AG04449 (cell line): Measurements from ENCODE around the gene ATE1.
A peak's percentile ranks its signal among the peaks of the same experiment; 100 is the strongest.

ENCODE experiments used
- CTCF ChIA-PET: fragments of 350-600 bp; formaldehyde crosslinking; extraction: SDS; loops from one replicate; lab custom pipeline; 2021; ENCODE audit warnings: antibody characterized with exemption; lab: Yijun Ruan, JAX
- POLR2A ChIA-PET: fragments of 400-600, 350-600 bp; formaldehyde crosslinking; extraction: SDS; loops from one replicate; lab custom pipeline; 2020; ENCODE audit warnings: antibody characterized with exemption, inconsistent platforms; lab: Yijun Ruan, JAX
- DNase-seq: peaks from one replicate; pipeline ENCODE4 v3.0.0-alpha.2; 2010; ENCODE audit warnings: low read depth, low spot score
- H3K4me3 ChIP-seq: 2 replicates; pipeline ENCODE4 v1.5.1; 2011; ENCODE audit warnings: low read depth, mild to moderate bottlenecking, control low read depth, low read length
- TF ChIP-seq, protein P1 (sequence below): IDR thresholded peaks from one replicate; pipeline ENCODE4 v1.5.1; 2011; ENCODE audit warnings: mild to moderate bottlenecking, moderate library complexity, low read length, control low read depth, inconsistent platforms; ENCODE audit not compliant: insufficient read depth; ENCODE audit errors: missing control alignments

The ATE1 gene

DNA sequence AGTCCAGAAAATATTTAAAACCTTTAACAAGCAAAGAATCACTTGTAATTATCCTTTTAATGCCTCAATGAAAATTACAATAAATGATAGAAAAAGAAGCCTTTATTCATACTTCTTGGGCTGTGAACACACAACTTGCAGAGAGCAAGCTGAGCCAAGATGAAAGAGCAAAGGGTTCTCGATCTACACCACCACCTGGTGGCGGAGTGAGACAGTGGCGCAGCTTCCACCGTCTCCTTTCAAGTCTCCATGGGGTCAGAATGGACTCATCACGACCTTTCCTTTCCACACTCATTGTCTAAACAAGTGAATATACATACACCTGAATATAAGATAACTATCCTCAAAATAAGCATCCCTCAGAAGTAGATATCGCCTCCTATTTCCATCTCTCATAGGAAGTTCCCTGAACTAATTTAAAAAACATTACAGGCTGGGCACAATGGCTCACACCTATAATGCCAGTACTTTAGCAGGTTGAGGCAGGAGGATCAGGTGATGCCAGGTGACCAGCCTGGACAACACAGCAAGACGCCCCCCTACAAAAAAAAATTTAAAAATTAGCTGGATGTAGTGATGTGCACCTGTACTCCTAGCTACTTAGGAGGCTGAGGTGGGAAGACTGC is 40.7 kb downstream of the ATE1 start:
- peak; percentile 24 for DNase-seq
- CTCF ChIA-PET = interaction anchor here (0.7 to 9.6 kb wide), 28 partner anchors 9 to 961 kb away, joined by 3 to 125 read pairs (median 5); no protein-coding TSS in a partner anchor
- POLR2A ChIA-PET = no interaction called here

DNA sequence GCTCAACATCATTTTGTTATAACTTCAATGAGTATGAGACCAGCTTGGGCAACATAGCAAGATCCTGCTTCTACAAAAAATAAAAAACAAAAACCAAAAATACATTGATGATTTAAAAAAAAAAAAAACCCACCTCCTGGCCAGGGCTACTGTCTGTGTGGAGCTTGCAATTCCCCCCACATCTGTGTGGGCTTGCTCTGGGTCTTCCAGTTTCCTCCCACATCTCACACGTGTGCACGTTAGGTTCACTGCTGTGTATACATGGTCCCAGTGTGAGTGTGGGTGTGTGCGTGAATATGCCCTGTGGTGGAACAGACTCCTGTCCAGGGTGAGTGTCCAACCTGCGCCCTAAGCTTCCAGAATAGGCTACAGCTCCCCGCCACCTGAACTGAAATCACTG is 41.6 kb downstream of the ATE1 start:
- CTCF ChIA-PET = interaction anchor here (0.9 to 9.6 kb wide), 24 partner anchors 8 to 960 kb away, joined by 3 to 125 read pairs (median 6); no protein-coding TSS in a partner anchor
- POLR2A ChIA-PET = no interaction called here
- no peak overlapping the region for H3K4me3 ChIP-seq
- no peak for DNase-seq
- TF ChIP-seq, protein P1, sequence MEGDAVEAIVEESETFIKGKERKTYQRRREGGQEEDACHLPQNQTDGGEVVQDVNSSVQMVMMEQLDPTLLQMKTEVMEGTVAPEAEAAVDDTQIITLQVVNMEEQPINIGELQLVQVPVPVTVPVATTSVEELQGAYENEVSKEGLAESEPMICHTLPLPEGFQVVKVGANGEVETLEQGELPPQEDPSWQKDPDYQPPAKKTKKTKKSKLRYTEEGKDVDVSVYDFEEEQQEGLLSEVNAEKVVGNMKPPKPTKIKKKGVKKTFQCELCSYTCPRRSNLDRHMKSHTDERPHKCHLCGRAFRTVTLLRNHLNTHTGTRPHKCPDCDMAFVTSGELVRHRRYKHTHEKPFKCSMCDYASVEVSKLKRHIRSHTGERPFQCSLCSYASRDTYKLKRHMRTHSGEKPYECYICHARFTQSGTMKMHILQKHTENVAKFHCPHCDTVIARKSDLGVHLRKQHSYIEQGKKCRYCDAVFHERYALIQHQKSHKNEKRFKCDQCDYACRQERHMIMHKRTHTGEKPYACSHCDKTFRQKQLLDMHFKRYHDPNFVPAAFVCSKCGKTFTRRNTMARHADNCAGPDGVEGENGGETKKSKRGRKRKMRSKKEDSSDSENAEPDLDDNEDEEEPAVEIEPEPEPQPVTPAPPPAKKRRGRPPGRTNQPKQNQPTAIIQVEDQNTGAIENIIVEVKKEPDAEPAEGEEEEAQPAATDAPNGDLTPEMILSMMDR = no peak

More for the DNA sequence above, 40.7 kb downstream of the ATE1 start:
- H3K4me3 ChIP-seq = no peak overlapping the region
- TF ChIP-seq, protein P1 = peak; percentile 88

DNA sequence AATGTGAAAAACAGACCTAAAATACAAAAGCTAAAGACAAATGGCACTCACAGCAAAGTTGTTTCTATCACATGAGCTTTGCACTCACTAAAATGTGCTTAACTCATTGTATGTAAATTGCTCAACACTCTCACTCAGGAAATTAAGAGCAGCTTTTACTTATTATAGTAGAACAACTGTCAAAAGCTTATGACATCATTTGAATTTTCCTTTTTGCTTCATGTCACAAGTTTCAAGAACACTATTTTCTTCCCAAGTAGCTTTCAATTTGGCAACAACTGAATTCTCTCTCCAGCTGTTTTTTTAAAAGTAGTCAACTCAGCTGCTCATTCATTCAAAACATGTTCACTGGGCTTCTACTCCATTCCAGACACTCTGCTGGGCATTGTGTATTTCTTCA is 46.9 kb downstream of the ATE1 start:
- CTCF ChIA-PET = interaction anchor here (0.6 to 4.0 kb wide), 7 partner anchors 8 to 938 kb away, joined by 3 to 32 read pairs (median 5); no protein-coding TSS in a partner anchor
- H3K4me3 ChIP-seq = no peak overlapping the region
- POLR2A ChIA-PET = no interaction called here
- TF ChIP-seq, protein P1 = no peak
- no peak for DNase-seq

DNA sequence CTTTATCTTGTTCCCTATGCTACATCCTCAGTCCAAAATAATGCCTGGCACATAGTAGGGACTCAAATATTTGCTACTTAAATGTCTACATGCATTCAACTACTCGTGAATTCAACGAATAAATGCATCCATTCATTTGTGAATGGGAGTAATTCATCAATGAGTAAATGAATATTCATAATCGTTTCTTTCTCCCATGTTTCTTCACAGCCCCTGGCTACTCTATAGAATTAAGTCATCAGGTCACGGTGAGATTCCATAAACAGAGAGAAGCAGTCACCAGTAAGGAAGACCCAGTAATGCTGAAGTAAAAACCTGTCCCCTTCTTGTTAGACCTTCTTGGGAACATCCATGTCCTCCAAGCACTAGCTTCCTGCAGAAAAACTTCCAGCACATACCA is 48.4 kb downstream of the ATE1 start:
- TF ChIP-seq, protein P1 = no peak
- ChIA-PET CTCF (interaction anchor here (1.0 to 4.0 kb wide), 7 partner anchors 8 to 937 kb away, joined by 3 to 35 read pairs (median 8); no protein-coding TSS in a partner anchor), POLR2A (no interaction called here)

DNA sequence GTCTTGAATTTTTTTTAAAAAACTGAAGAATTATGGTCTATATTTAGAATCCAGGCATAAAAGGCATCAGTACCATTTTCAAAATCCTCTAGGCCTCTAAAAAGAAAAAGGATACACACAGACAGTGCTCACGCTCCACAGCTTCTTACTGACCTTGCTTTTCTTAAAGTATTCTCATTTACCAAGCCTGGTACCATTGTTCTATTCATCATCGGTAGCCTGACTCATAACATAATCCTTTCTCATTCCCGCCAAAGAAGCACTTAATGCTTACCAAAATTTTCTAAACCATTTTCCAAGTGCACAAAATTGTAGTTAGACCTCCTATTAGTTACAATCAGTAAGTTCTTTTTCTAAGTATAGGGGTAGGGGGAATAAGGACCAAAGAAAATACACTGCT is 54.6 kb downstream of the ATE1 start:
- TF ChIP-seq, protein P1 = no peak
- CTCF ChIA-PET = interaction anchor here (1.2 kb wide), 1 partner anchor 27 kb away, joined by 3 read pairs; no protein-coding TSS in a partner anchor
- no peak overlapping the region for H3K4me3 ChIP-seq
- POLR2A ChIA-PET = no interaction called here
- no peak for DNase-seq

More for the DNA sequence above, 48.4 kb downstream of the ATE1 start:
- DNase-seq = no peak
- no peak overlapping the region for H3K4me3 ChIP-seq

DNA sequence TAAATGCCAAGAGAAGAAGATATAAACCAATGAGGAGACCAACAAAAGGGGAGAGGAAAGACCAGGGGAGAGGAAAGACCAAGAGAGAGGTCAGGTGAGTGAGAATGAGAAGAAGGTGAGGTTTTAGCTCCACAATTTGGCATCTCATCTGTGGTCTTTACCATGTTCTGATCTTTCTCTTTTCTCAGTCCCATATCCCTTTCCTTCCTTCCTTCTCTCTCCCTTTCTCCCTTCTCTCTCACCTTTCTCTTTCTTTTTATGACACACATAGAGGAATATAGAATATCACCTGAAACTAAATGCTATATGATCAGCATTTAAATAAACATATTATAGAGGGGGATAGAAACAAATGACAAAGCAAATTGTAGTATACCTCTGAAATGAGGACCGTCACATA is 57.4 kb downstream of the ATE1 start:
- TF ChIP-seq, protein P1 = no peak
- POLR2A ChIA-PET = no interaction called here
- no peak for DNase-seq
- no peak overlapping the region for H3K4me3 ChIP-seq
- CTCF ChIA-PET = no interaction called here
